SK-N-SH treated with all-trans-retinoic acid at 6 μM for 48 hours (cell line): ENCODE data around the gene KREMEN2.

Experiments used
- CREB5 ChIP-seq: fragments of 250-450 bp; sonication (Bioruptor Pico); IDR thresholded peaks from 2 replicates; pipeline ENCODE4 v1.5.1; 2020; ENCODE audit warnings: low read depth, mild to moderate bottlenecking, moderate library complexity
- CSRNP3 ChIP-seq: fragments of 250-450 bp; sonication (Bioruptor Pico); IDR thresholded peaks from 2 replicates; pipeline ENCODE4 v1.5.1; 2021; ENCODE audit warnings: mild to moderate bottlenecking, moderate library complexity
- ISL1 ChIP-seq: fragments of 250-450 bp; sonication (Bioruptor Pico); IDR thresholded peaks from 2 replicates; pipeline ENCODE4 v2.1.2; 2022; ENCODE audit warnings: mild to moderate bottlenecking, moderate library complexity
- PATZ1 ChIP-seq: fragments of 250-450 bp; sonication (Bioruptor Pico); IDR thresholded peaks from 2 replicates; pipeline ENCODE4 v1.8.0; 2020; ENCODE audit warnings: mild to moderate bottlenecking, moderate library complexity, borderline replicate concordance
- SNAI2 ChIP-seq: fragments of 250-450 bp; sonication (Bioruptor Pico); IDR thresholded peaks from 2 replicates; pipeline ENCODE4 v1.5.0; 2020; ENCODE audit warnings: mild to moderate bottlenecking, moderate library complexity
- ZNF70 ChIP-seq: fragments of 450-650 bp; formaldehyde crosslinking; IDR thresholded peaks from 2 replicates; pipeline ENCODE4 v1.5.0; 2020; ENCODE audit warnings: mild to moderate bottlenecking, moderate library complexity

- TF ChIP-seq ISL1 (no peak), PATZ1 (CRISPR knock-in tag) (no peak), ZNF70 (no peak), CSRNP3 (CRISPR knock-in tag) (no peak), CREB5 (CRISPR knock-in tag) (no peak), SNAI2 (CRISPR knock-in tag) (no peak)
Measured at GRCh38 chr16:2971985-2972784, 8.1 kb downstream of the KREMEN2 start.
